Erythroblast (primary cell): ENCODE measurements around the gene AGRP.

Experiments used
- GATA1 ChIP-seq: IDR thresholded peaks from 2 replicates; pipeline ENCODE4 v1.6.1; 2011; ENCODE audit warnings: low read depth, mild to moderate bottlenecking, control low read depth, low read length, moderate library complexity
- POLR2A ChIP-seq: IDR thresholded peaks from 2 replicates; pipeline ENCODE4 v1.6.1; 2011; ENCODE audit warnings: mild to moderate bottlenecking, low read length

- TF ChIP-seq POLR2A (no peak), GATA1 (no peak)
Measured at GRCh38 chr16:67474551-67475455, 8.5 kb downstream of the AGRP start.
